ENCODE data around the gene DTWD2. TPM values are rescaled to one million over a fixed set of nuclear protein-coding genes. Genes with fewer than 3 reads are reported as not detected.
A peak's percentile ranks its signal among the peaks of the same experiment; 100 is the strongest.

The DTWD2 gene
- total and polyA plus RNA-seq, 2 of the 4 experiments (the other 2 are of a cell fraction), result 1.2 to 1.8 TPM

- CTCF ChIA-PET, result no interaction called here
- no peak overlapping the region for H3K4ac ChIP-seq (ENCODE audit: low read depth, low read length)
- no peak overlapping the region for H2BK5ac ChIP-seq (ENCODE audit: low read depth, low read length, poor library complexity, severe bottlenecking)
- TF ChIP-seq FOS (IDR thresholded peaks at IDR 0.05; ENCODE audit: low read depth, low read length) (no peak), RFX5 (IDR thresholded peaks at IDR 0.05; ENCODE audit: low read depth, low read length) (no peak), CHD1 (IDR thresholded peaks at IDR 0.05; ENCODE audit: low read depth, low read length) (no peak), SMC3 (IDR thresholded peaks at IDR 0.05; ENCODE audit: low read depth, low read length) (no peak), CEBPB (IDR thresholded peaks at IDR 0.05; ENCODE audit: low read depth, low read length) (no peak), RAD21 (IDR thresholded peaks at IDR 0.05; ENCODE audit: low read length) (no peak), MXI1 (IDR thresholded peaks at IDR 0.05; ENCODE audit: borderline replicate concordance, low read depth, low read length) (no peak), MAFK (IDR thresholded peaks at IDR 0.05; ENCODE audit: low read depth, low read length) (no peak), BHLHE40 (IDR thresholded peaks at IDR 0.05; ENCODE audit: low read depth, low read length) (no peak), POLR2A (IDR thresholded peaks at IDR 0.05; ENCODE audit: low read depth, low read length) (no peak), NFE2L2 (IDR thresholded peaks at IDR 0.05; ENCODE audit: low read depth, low read length) (no peak)
- TF ChIP-seq, protein P1, sequence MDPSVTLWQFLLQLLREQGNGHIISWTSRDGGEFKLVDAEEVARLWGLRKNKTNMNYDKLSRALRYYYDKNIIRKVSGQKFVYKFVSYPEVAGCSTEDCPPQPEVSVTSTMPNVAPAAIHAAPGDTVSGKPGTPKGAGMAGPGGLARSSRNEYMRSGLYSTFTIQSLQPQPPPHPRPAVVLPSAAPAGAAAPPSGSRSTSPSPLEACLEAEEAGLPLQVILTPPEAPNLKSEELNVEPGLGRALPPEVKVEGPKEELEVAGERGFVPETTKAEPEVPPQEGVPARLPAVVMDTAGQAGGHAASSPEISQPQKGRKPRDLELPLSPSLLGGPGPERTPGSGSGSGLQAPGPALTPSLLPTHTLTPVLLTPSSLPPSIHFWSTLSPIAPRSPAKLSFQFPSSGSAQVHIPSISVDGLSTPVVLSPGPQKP (IDR thresholded peaks at IDR 0.05; ENCODE audit: borderline replicate concordance, low read depth, low read length), result no peak
- TF ChIP-seq, protein P2, sequence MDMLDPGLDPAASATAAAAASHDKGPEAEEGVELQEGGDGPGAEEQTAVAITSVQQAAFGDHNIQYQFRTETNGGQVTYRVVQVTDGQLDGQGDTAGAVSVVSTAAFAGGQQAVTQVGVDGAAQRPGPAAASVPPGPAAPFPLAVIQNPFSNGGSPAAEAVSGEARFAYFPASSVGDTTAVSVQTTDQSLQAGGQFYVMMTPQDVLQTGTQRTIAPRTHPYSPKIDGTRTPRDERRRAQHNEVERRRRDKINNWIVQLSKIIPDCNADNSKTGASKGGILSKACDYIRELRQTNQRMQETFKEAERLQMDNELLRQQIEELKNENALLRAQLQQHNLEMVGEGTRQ (IDR thresholded peaks at IDR 0.05; ENCODE audit: low read depth, low read length), result no peak
- TF ChIP-seq, protein P3, sequence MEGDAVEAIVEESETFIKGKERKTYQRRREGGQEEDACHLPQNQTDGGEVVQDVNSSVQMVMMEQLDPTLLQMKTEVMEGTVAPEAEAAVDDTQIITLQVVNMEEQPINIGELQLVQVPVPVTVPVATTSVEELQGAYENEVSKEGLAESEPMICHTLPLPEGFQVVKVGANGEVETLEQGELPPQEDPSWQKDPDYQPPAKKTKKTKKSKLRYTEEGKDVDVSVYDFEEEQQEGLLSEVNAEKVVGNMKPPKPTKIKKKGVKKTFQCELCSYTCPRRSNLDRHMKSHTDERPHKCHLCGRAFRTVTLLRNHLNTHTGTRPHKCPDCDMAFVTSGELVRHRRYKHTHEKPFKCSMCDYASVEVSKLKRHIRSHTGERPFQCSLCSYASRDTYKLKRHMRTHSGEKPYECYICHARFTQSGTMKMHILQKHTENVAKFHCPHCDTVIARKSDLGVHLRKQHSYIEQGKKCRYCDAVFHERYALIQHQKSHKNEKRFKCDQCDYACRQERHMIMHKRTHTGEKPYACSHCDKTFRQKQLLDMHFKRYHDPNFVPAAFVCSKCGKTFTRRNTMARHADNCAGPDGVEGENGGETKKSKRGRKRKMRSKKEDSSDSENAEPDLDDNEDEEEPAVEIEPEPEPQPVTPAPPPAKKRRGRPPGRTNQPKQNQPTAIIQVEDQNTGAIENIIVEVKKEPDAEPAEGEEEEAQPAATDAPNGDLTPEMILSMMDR (conservative IDR thresholded peaks at IDR 0.05; ENCODE audit: low read depth, low read length), result no peak
- no peak overlapping the region for H3K4me2 ChIP-seq (ENCODE audit: low read depth, low read length)
- H3K4me1 ChIP-seq (ENCODE audit: control insufficient read depth, insufficient read depth, low read length), result no peaks in the 10 kb centered on the region
- H3K14ac ChIP-seq (replicated peaks; ENCODE audit: low read depth, low read length), result no peak overlapping the region
- H4K5ac ChIP-seq (ENCODE audit: low read depth, low read length), result no peak overlapping the region
- intact Hi-C loops (cut with micrococcal nuclease) (no loop called here), in situ Hi-C loops (cut with MboI; ENCODE audit: low sequenced_read_pairs) (no loop called here), dilution Hi-C loops (cut with HindIII; ENCODE audit: low sequenced_read_pairs, unreplicated experiment) (no loop called here)
- POLR2A ChIA-PET (ENCODE audit: unreplicated experiment), result no interaction called here
- H2AK9ac ChIP-seq (replicated peaks; ENCODE audit: low read depth, low read length, poor library complexity), result no peak overlapping the region
- H2BK15ac ChIP-seq (ENCODE audit: low read depth, low read length), result no peak overlapping the region
- no peak overlapping the region for H3K56ac ChIP-seq (ENCODE audit: extremely low read depth, insufficient read depth, low read length)
- no peaks in the 10 kb centered on the region for H3K36me3 ChIP-seq (ENCODE audit: control insufficient read depth, insufficient read depth, low read length)
- H2BK20ac ChIP-seq (ENCODE audit: low read depth, low read length), result no peak overlapping the region
- H3K79me1 ChIP-seq (ENCODE audit: low read depth in 1 of 2, low read length in 2 of 2), result no peaks in the 10 kb centered on the region
- no peak overlapping the region for H2BK120ac ChIP-seq (ENCODE audit: low read depth, low read length)
- H4K91ac ChIP-seq (ENCODE audit: insufficient read depth, low read depth, low read length), result no peak overlapping the region
- H2AFZ ChIP-seq (replicated peaks; ENCODE audit: low read length, poor library complexity), result no peak overlapping the region
- no peak overlapping the region for H3K18ac ChIP-seq (ENCODE audit: low read depth, low read length)
- no peaks in the 10 kb centered on the region for H3K27me3 ChIP-seq (ENCODE audit: control insufficient read depth, insufficient read depth, low read length)
- H3K9ac ChIP-seq (ENCODE audit: low read depth, low read length), result no peak overlapping the region
- H2AK5ac ChIP-seq (ENCODE audit: low read depth, low read length), result no peak overlapping the region
- DNase-seq (peak; percentile 13), ATAC-seq (ENCODE audit: low read depth) (0 out of 2 replicates have a peak, but pooled peaks have one; percentile 21)
- BruUV-seq (replicated peaks), result no TSS peak
- H3K9me3 ChIP-seq (ENCODE audit: control insufficient read depth, insufficient read depth, low read length), result no peaks in the 10 kb centered on the region
- no peaks in the 10 kb centered on the region for H3K9me1 ChIP-seq (ENCODE audit: insufficient read depth, low read length)
- H3K23ac ChIP-seq (ENCODE audit: low read depth, low read length), result no peak overlapping the region
- H4K8ac ChIP-seq (ENCODE audit: low read depth in 2 of 2, low read length in 2 of 2), result no peak overlapping the region
- no peaks in the 10 kb centered on the region for H4K20me1 ChIP-seq (ENCODE audit: insufficient read depth, low read length)
- H3K4me3 ChIP-seq (ENCODE audit: insufficient read depth, low read depth, low read length), result no peak overlapping the region
- H3K27ac ChIP-seq (ENCODE audit: insufficient read depth, low read length), result no peak overlapping the region
- WGBS, 2 experiments (ENCODE audit: extremely low coverage in 2 of 2, insufficient read length in 1 of 2), result no CpG with 5 or more reads among the region's 3 CpGs
Observed at GRCh38 chr5:118857700-118858099, 130.6 kb downstream of the DTWD2 start.
